Measurements from ENCODE around the gene PLPP4.

DNA sequence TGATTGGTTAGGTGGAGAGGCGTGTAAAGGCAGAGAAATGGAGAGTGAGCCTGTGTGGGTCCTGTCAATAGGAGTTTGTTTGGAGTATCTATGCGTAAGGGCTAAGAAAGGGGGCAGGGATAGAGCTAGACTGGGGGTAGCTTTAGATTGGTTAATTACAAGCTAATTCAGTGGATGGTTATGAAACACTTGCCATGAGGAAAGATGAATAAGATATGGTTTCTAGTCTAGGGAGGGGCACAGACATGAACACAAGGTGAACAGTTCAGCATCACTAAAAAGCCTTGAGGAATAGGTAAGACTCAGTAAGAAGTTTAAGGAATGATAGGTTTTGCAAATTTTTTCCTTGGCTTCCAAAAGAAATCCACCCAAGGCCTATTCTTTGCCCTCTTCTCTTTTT, 50.6 kb downstream of the PLPP4 start:
- no peak for TF ChIP-seq EZH2phosphoT487 (IDR thresholded peaks at IDR 0.05)
- TF ChIP-seq, protein P1, sequence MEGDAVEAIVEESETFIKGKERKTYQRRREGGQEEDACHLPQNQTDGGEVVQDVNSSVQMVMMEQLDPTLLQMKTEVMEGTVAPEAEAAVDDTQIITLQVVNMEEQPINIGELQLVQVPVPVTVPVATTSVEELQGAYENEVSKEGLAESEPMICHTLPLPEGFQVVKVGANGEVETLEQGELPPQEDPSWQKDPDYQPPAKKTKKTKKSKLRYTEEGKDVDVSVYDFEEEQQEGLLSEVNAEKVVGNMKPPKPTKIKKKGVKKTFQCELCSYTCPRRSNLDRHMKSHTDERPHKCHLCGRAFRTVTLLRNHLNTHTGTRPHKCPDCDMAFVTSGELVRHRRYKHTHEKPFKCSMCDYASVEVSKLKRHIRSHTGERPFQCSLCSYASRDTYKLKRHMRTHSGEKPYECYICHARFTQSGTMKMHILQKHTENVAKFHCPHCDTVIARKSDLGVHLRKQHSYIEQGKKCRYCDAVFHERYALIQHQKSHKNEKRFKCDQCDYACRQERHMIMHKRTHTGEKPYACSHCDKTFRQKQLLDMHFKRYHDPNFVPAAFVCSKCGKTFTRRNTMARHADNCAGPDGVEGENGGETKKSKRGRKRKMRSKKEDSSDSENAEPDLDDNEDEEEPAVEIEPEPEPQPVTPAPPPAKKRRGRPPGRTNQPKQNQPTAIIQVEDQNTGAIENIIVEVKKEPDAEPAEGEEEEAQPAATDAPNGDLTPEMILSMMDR (IDR thresholded peaks at IDR 0.05) = no peak
